Stimulated activated CD8-positive, alpha-beta memory T cell treated with anti-CD3 and anti-CD28 coated beads, Interleukin-7, amount 100 ng/mL, for 48 hours (primary cell): ENCODE measurements around the gene ANKRD36B.
"Not testable (repeated sequence)": the region's sequence is repeated elsewhere in the genome, so short reads cannot be mapped to it uniquely, and the experiment has no call there.

Experiments
- DNase-seq, 2 donors: peaks; one replicate each; pipeline ENCODE4 v3.0.0-alpha.2; 2020; ENCODE audit warnings: low read depth in 1 of 2; ENCODE audit errors: extremely low read depth in 1 of 2

ANKRD36B gene

GRCh38 chr2:97589598-97590510 lies at the start of gene ANKRD36B:
Gene ANKRD36B (minus strand): TSS chr2:97589877. CDS start chr2:97589685, 192 bp downstream.
- DNase-seq: peak; percentile 49 to 64

- not testable (repeated sequence) for DNase-seq
These were observed 36.4 kb upstream of the ANKRD36B start for GRCh38 chr2:97626049-97626430.

GRCh38 chr2:97625354-97626048 lies 35.8 kb upstream of the ANKRD36B start:
- DNase-seq: not testable (repeated sequence)

- not testable (repeated sequence) for DNase-seq
These were observed 33.3 kb upstream of the ANKRD36B start for GRCh38 chr2:97622976-97623375.

GRCh38 chr2:97620492-97620891 lies 30.8 kb upstream of the ANKRD36B start:
- DNase-seq: not testable (repeated sequence)

- not testable (repeated sequence) for DNase-seq
These were observed 29.5 kb upstream of the ANKRD36B start for GRCh38 chr2:97618939-97619827.

- no peak for DNase-seq
These were observed 28.2 kb upstream of the ANKRD36B start for GRCh38 chr2:97617911-97618310.

- not testable (repeated sequence) for DNase-seq
These were observed 26.1 kb upstream of the ANKRD36B start for GRCh38 chr2:97615746-97616145.

GRCh38 chr2:97611895-97612294 lies 22.2 kb upstream of the ANKRD36B start:
- not testable (repeated sequence) for DNase-seq

GRCh38 chr2:97608745-97609144 lies 19.1 kb upstream of the ANKRD36B start:
- DNase-seq: not testable (repeated sequence)

GRCh38 chr2:97605524-97606339 lies 16.1 kb upstream of the ANKRD36B start:
- not testable (repeated sequence) for DNase-seq

GRCh38 chr2:97605109-97605508 lies 15.4 kb upstream of the ANKRD36B start:
- DNase-seq: not testable (repeated sequence)

- DNase-seq: not testable (repeated sequence)
These were observed 11.9 kb upstream of the ANKRD36B start for GRCh38 chr2:97601537-97601936.

GRCh38 chr2:97596180-97596579 lies 6.5 kb upstream of the ANKRD36B start:
- DNase-seq: not testable (repeated sequence)

- DNase-seq: not testable (repeated sequence)
These were observed 3.8 kb upstream of the ANKRD36B start for GRCh38 chr2:97593520-97593919.

- DNase-seq: peak; percentile 28 to 53
These were observed 1.1 kb upstream of the ANKRD36B start for GRCh38 chr2:97590515-97591394.

GRCh38 chr2:97589257-97589597 lies 450 bp downstream of the ANKRD36B start:
- DNase-seq: not testable (repeated sequence)

GRCh38 chr2:97565674-97566073 lies 24.0 kb downstream of the ANKRD36B start:
- DNase-seq: not testable (repeated sequence)

GRCh38 chr2:97552406-97552805 lies 37.3 kb downstream of the ANKRD36B start:
- DNase-seq: not testable (repeated sequence)
